HG02973 (cell line): ENCODE data around the gene ARHGAP22.

Source experiments
- ATAC-seq: cut with Tn5 transposase; IDR thresholded peaks from one replicate; pipeline ENCODE4 v1.9.1; 2021; ENCODE audit warnings: moderate library complexity; ENCODE audit not compliant: unreplicated experiment

ARHGAP22 gene

DNA sequence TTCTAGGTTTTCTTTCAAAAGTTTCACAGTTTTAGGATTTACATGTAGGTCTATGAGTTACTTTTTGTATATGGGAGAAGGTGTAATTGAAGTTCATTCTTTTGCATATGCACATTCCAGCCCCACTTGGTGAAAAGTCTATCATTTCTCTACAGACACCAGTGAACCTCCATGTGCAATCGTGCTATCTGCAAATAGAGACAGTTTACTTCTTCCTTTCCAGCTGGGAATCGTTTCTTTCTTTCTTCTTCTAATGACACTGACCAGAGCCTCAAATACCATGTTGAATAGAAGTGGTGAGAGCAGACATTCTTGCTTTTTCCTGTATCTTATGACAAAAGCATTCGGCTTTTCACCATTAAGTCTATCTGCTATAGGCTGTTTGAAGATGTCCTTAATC, 122.7 kb downstream of the ARHGAP22 start:
- no peak for ATAC-seq

DNA sequence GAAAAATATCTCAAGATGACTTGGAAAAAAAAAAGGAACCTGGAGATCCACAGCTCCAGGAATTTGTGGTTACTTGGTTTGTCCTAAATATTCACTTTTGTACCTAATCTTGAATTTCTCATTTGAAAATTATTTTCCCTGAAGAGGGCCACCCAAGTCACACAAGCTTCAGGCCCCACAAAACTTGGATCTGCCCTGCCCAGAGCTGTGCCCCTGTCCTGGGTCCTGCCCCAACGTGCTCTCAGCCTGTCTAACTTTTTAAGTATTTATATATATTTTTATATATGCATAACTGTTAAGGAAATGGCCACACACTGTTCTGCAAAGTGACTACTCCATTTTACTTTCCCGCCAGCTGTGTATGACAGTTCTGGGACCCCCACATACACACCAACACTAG, 123.5 kb downstream of the ARHGAP22 start:
- ATAC-seq = no peak

DNA sequence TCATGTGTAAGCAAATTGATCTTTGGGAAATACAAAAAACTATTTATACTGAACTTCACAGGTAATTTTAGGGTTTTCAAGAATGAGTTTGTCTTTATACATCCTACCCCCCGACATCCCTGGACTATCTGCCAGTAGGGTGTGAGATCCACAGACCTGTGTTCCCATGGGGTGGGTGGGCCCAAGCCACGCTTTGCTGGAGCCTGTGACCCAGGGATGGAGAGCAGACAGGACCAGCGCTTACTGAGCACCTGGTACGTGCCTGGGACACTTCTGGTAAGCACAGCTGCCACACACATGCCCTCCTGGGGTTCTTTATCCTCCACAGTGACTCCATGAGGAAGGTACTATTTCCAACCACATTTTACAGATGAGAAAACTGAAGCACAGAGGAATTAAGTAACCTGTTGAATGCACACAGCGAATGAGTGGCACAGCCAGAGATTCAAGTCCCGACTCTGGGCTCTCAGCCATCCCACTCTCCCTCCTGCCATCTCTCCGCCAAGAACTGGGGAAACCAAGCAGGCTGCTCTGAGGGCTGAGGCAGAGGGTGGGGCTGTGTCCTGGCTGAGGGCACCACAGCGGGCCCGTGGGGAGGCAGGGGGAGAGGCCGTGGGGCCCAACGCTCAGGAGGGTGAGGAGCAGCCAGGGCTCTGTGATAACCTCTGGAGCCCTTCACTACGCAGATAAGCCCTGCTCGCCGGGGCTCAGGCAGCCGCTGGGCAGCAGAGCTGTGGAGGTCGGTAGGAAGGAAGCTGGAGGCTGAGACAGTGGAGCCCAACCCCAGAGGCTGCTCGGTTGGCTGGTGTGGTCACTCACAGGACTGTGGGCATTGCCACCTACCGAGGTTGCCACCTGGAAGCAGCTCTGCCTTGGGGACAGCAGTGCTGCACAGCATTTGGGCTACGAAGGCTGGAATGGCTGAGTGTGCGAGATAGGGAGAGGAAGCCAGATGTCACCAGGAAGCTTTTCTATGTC, 124.2 kb downstream of the ARHGAP22 start:
- no peak for ATAC-seq

DNA sequence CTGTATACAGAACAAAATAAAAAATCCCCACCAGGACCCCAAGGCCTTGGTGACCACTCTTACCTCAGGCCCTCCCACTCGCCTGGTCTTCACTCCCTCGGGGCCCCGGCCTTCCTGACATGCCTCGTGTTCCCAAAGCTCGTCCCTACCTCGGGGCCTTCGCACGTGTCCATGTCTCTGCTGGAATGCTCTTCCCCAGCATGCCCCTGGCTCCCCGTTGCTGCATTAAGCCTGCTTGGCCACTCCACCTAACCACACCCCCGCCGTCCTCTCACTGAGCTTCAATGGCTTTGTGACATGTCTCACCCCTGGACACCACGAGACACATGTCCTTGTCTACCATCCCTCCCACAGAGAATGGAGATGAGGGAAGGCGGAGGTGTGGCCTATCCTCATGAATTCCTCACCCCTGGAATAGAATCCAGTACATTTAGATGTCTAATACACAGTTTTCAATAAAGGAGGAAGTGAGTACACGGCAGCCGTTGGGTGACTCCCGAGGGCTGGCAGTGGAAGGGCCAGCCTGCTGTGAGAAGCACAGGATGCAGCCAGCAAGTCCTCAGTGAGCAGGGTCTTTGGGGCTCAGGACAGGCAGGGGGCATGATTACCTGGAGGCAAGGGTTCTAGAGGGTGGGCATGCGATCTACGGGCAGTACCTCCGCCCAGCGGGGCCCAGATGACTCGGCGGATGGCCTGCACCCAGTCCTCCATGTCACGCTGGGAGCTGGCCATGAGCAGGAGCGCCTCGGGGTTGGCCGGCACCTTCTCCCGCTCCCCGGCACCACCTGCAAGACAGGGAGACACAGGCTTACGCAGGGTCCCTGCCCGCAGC, 125.7 kb downstream of the ARHGAP22 start:
- no peak for ATAC-seq

DNA sequence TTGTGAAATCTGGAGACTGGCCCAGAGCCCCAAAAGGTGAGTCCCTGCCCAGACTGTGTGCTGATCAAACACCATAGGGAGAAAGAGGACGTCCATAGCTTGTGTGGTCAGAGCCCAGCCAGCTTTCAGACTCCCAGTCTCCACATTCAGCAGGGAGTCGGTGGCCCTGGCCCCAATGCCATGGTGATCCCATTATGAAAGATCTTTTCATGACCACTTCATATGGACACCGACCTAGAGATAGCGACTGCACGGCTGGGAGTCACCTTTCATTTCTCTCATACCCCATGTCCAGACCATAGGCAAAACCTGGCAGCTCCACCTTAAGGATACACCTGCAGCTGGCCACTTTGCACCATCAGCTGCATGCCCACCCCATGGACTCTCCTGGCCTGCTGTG, 126.4 kb downstream of the ARHGAP22 start:
- ATAC-seq = no peak

DNA sequence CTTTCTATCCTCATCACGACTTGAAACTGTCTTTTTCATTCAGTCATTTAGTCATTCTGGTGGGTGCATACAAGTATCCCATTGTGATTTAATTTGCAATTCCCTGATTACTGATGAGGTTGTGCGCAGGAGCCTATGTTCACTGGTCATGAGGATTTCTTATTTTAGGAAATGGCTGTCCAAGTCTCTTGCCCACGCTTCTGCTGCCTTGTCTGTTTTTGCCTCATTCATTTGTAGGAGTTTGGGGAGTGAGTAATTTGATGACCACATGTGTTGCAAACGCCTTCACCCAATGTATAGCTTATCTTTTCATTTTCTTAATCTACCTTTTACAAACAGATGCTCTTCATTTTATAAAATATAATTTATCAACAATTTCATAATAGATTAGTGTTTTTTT, 127.3 kb downstream of the ARHGAP22 start:
- no peak for ATAC-seq

DNA sequence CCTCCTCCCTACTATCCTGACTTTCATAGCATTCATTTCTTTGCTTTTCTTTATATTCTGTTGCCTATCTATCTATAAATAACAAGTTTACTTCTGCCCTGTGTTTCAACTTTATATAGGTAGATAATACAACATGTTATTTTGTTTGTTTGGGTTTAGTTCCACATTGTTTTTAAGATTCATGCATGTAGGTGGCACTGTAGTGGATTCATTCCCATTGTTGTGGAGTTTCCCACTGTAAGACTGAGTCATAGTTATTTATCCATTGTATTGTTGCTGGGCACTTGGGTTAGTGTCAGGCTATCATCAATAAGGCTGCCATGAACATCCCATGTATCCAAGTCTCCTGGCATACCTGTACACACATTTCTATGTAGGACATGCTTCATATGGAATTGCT, 127.7 kb downstream of the ARHGAP22 start:
- ATAC-seq = no peak

DNA sequence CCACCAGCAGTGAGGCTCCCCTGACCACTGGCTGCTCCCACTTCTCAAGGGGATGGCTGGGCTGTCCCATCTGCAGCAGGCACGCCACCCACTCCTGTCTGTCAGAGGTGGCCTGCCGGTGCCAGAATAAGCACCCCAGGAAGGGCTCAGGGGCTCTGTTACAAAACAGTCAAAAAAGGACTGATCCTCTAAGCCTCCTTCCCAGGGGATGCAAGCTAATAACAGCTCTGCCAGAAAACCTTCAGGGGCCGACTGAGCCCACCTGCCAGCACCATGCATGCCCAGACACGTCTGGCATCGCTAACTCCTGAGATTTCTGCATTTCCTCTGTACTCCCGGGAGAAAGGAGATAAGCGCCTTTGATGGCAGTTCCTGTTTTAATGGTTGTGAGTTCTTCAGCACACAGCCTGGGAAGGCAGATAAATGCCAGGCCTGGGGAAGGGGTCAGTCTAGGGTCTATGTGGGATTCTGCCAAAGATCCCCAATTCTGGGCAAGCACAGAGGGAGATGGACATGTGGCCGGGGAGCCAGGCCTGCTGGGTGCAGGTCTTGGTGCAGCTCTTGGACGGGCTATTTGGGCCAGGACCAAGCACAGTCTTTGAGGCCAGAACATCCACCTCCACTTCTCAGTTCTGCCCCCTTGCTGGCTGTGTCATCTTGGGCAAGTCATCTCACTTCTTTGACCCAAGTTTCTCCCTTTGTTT, 128.4 kb downstream of the ARHGAP22 start:
- ATAC-seq = no peak

DNA sequence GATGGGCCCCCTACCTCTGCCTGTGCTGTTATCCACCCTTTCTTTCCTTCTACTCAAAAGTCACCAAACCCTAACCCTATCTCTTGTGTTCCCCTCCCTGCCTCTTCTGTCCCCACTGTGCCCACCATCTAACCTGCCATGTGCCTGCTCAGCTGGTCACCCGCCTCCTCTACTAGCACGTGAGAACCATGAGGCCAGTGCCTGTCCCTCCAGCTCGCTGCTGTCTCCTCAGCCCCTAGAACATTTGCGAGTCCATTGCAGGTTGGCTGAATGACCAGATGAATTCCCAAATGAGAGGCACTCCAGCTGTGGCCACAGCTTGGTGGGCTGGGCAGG, 129.0 kb downstream of the ARHGAP22 start:
- no peak for ATAC-seq

DNA sequence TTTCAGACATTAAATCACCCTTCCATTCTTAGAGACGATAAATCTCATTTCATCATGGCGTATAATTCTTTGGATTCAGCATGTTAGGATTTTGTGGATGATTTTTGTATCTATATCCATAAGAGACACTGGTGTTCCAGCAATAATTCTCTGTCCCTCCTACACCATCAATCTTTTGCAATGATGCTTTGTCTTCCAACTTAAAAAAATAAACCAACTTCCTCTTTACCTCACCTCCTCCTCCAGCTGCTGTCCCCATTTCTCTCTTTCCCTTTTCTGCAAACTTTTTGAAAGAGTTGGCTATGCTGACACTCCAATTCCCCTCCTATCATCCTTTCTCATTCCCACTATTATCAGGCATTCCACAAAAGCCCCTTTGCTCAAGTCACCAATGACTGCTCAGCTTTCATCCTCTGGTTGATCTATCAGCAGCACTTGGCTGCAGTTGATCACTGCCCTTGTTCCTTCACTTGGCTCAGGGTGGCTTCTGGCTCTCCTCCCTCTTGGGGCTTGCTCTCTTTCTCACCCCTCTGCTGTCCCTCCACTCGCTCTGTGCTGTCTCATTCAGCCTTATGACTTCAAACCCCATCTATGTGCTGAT, 130.0 kb downstream of the ARHGAP22 start:
- ATAC-seq = no peak

DNA sequence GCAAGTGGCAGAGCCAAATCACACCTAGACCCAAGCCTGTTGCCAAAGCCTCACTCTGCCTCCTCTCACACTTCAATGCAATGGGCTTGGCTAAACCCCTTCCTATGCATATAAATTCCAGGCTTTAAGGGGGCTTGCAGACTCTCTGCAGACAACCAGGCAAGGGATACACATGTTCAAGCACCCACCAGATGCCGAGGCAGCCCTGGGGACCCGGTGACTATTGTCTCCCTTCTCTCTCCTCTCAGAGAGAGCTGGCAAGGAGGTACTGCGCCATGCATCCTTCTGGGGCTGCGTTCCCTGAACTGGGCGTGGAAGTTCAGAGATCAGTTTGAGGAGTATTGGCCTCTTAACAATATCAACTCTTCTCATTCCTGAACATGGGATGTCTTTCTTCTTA, 131.2 kb downstream of the ARHGAP22 start:
- ATAC-seq = no peak

DNA sequence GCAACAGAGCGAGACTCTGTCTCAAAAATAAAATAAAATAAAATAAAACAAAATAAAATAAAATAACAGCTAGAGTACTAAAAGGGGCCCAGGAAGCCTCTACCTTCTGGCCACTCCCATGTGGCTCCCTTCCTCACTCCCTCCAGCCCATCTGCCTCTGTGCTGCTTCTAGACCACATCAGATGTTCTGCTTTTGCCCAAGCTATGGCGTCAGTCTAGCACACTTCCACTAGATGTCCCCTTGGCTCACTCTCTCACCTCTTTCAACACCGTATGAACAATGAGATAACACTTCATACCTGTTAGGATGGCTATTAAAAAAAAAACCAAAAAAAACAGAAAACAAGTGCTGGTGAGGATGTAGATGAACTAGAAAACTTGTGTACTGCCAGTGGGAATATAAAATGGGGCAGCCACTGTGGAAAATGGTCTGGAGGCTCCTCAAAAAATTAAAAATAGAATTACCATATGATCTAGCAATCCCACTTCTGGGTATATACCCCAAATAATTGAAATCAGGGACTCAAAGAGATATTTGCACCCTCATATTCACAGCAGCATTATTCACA, 132.3 kb downstream of the ARHGAP22 start:
- ATAC-seq = no peak

DNA sequence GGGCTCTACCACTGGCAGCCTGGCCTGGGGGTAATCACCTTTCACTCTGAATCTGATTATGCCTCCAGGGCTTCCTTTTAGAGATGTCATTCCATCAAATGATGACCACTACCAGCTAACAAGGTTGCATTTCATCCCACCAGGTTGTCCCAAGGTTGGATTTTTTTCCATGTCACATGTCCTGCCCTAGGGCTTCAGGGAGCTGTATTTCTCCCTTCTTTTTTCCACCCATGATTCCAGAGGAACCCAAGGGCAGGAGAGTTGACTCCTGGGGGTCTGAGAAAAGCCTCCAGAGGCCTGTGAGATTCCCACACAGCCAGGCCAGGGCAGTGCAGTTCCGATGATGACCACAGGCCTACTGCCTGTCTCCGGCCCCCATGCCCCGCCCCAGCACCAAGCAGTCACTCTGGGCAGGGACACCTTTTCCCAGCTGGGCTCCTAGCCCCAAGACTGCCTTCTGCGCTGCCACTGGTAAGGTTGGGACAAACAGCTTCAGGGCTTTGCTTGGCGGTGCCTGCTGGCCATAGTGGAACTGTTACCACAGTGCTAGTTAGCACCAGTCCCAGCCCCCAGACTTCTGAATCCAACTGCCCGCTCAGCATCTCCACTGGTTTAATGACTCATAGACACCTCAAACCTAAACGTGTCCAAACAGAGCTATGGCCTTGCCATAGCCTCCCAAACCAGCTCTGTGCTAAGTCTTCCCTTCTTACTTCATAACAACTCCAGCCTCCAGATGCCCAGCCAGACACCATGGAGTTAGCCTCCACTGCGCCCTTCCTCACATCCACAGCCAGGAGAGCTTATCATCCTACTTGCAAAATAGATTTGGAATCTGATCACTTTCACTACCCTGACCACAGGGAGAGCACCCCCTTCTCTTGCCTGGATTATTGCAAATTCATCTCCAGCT, 133.7 kb downstream of the ARHGAP22 start:
- no peak for ATAC-seq

DNA sequence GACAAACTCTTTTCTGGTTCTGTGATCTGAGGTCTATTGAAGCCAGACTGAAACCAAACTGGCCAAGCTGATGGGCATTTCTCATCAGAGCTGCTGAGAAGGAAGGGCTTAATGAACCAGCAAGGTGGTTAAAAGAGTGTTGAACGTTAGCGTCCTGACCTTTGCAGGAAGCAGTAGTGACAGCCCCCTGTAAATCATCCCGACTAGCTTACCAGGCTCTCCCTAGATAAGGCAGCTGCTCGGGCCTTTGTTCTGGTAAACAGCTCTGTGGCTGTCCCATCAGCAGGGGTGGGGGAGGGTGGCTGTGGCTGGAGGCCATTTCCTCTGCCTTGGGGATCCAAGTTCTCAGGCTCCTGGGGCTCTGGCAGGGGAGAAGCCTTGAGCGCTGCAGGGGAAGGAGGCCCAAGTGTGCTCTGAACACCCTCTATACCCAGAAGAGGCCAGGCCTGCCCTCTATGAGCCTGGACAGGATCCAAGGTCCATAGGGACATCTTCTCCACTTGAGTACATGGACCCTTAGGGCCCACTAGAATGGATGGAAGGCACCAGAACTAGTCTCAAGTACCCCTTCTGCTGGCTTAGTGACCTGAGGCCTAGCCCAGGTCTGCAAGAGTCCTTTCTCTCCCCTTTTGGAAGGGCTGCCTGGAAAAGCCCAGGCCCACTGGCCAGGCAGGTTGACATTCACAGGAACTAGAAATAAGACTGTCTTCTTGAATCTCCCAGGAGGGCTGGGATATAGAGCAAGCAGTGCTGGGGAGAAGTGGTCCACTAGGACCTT, 134.6 kb downstream of the ARHGAP22 start:
- no peak for ATAC-seq

DNA sequence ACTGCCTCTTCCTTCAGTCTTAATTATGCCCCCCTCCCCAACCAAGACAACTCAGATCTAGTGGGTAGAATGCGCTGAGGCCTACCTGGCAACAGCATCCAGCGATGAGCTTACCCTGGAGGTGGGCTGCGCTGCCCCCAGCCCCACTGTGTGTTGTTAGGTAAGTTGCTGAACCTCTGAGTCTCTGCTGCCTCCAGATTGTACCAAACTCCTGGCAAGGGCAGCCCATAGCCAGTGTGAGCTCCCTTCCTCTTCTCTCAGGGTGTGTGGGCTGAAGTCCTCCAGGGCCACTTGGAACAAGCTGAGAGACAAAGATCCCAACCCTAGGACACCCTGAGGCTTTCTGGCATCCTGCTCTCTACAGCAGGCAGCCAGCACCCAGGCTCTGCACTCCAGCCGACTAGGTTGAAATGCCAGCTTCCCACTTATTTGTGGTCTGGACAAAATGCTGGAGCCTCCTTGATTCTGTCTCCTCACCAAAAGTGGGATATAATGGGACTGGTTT, 135.3 kb downstream of the ARHGAP22 start:
- ATAC-seq = no peak

DNA sequence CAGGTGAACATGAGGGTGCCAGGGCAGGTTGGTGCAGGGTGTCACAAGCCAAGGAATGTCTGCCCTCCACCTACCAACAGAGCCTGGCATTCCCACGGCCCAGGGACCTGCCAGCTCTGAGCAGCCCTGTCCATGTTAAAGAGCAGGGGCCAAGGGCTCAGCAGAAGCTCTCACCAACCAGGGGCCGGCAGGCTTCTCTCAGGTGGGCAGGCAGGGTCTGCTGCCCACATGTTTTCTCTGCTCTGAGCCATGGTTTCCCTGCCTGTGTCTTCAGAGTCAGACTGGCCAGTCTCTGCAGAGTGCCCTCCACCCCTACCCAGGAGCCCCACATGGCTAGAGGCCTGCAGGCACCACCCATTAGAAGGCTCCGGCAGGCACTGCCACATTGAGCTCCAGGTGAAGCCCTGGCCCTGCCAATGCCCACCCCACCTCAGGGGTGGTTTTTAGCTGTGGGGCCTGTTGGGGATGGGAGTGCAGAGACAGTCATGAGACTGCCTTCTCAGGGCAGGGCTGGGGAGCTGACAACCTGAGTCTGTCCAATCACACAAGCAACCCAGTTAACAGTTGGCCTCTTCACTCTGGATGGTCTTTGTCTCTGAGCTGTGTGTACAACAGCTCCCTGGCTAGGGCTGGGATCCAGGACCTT, 135.9 kb downstream of the ARHGAP22 start:
- no peak for ATAC-seq

DNA sequence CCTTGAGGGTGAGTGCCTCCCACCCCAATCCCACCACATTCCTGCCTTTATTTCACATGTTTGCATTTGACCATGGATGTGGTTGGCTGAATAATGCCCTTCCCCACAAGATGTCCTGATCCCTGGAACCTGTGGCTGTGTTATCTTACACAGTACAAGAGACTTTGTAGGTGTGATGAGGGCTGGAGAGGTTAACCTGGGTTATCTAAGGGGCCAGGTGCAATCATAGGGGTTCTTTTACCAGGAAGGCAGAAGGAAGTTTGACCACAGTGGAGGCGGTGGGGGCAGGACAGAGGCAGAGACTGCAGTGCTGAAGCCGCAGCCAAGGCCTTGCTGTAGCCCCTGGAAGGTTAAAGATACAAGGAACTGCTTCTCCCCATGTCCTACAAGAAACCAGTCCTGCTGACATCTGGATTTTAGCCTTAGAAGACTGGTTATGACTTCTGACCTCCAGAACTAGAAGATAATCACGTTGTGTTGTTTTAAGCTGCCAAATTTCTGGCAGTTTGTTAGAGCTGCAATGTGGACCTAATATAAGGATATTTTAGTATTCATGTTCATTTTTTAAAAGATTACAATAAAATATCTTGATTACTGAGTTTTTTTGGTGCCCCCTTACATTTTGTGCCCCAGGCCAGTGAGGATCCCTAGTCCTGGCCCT, 136.6 kb downstream of the ARHGAP22 start:
- no peak for ATAC-seq

DNA sequence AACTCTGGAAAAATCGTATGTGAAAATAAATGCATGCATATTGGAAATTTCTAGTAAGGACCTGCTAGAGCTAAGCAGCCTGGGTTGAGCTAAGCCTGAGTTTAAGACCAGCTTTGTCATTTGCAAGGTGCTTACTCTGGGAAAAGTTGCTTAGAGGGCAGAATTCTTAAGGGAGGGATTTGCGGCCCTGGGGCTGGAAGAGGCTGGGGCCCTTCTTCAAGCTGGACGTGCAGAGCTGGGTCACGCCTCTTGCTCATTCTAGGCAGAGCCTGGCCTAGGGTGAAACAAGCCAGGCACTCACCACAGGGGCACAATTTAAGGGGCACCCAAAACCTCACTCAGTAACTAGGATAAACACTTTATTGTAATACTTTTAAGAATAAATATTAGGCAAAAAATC, 137.2 kb downstream of the ARHGAP22 start:
- ATAC-seq = no peak
